ENCODE measurements around the gene SMAD7. TPM values are rescaled to one million over a fixed set of nuclear protein-coding genes. Genes with fewer than 3 reads are reported as not detected.

The SMAD7 gene
- total and polyA plus RNA-seq, 10 of the 15 experiments (the other 5 are each of a cell fraction or from before 2014, with no cell fraction given): 1.3 to 22.5 (median 8.0) TPM

DNA sequence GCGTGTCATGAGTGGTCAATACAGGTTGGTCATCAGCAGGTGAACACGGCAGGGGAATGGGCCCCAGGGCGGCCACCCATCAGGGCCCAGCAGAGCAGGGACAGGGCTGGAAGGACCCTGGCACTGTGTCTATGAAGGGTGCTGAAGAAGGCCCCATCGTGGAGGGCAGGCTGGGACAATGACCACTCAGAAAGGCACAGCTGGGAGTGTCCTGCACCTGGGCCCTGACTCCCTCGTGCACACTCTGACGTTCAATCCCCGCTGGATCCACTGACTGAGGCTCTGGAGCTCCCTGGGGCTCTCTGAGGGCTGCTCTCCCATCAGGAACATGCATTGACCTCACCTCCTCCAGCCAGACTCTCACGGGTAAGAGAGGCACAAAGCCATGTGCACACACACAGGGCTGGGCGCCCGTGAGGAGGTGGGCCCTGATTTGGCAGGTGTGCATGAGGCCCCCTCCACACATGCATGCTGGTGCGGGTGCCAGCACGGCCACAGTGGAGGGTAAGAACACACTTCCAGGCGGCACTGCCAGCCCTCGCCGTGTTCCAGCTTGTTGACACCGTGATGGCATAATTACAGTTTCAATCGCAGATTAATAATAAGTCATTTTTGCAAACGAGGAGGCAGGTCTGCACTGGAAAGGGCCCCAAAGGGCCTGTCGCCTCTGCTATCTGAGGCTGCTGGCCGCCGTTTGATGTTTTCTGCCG lies 58.5 kb downstream of the SMAD7 start:
- Histone ChIP-seq H3K9ac (ENCODE audit: control insufficient read depth, insufficient read depth, low read length) (no peak overlapping the region), H3K4me3 (no peak overlapping the region), H3K4me1 (ENCODE audit: control insufficient read depth, insufficient read depth, low read length) (peaks cover 10% of the 10 kb centered on the region), H3K79me2 (ENCODE audit: control insufficient read depth, insufficient read depth, low read length) (no peaks in the 10 kb centered on the region), H3K27ac (ENCODE audit: control insufficient read depth, insufficient read depth) (no peak overlapping the region), H3K27me3 (replicated peaks in 1 of 2; ENCODE audit: control insufficient read depth in 2 of 2, insufficient read depth in 2 of 2, low read length in 1 of 2) (no peaks in the 10 kb centered on the region), H3K36me3 (ENCODE audit: control insufficient read depth in 2 of 2, insufficient read depth in 2 of 2, low read length in 1 of 2) (no peaks in the 10 kb centered on the region), H2AFZ (ENCODE audit: control insufficient read depth, low read depth, low read length) (no peak overlapping the region), H3K4me2 (ENCODE audit: control insufficient read depth, insufficient read depth) (no peak overlapping the region), H4K20me1 (ENCODE audit: control insufficient read depth, insufficient read depth) (no peaks in the 10 kb centered on the region), H3K9me3 (replicated peaks; ENCODE audit: control insufficient read depth, insufficient read depth, low read length) (no peaks in the 10 kb centered on the region)
- in situ Hi-C loops (cut with MboI): no loop called here
- CTCF ChIA-PET: no interaction called here
- RAD21 ChIA-PET (ENCODE audit: unreplicated experiment): no interaction called here
- no TSS peak for BruUV-seq (replicated peaks)
- no peak for DNase-seq (ENCODE audit: low read depth, low spot score)
- WGBS (ENCODE audit: insufficient coverage, insufficient replicate concordance, low lambda C conversion rate, missing lambda C conversion rate): 64% methylated on average over 22 of the region's 22 CpGs
- intact Hi-C loops (cut with micrococcal nuclease; ENCODE audit: unreplicated experiment): no loop called here
- SMC1A ChIA-PET (ENCODE audit: uncharacterized antibody, unreplicated experiment): interaction anchor here (0.7 to 2.0 kb wide), 2 partner anchors 28 to 63 kb away, joined by 3 to 4 read pairs; no protein-coding TSS in a partner anchor
- no peak for FAIRE-seq
- TF ChIP-seq CEBPB (IDR thresholded peaks at IDR 0.05; ENCODE audit: borderline replicate concordance in 1 of 2, low read depth in 2 of 2, low read length in 2 of 2) (no peak), SMARCA5 (IDR thresholded peaks at IDR 0.05) (no peak), EED (IDR thresholded peaks at IDR 0.05; ENCODE audit: low read depth) (no peak), SREBF2 (IDR thresholded peaks at IDR 0.05; ENCODE audit: low read length) (no peak), ZBED1 (IDR thresholded peaks at IDR 0.05; ENCODE audit: borderline replicate concordance) (no peak), SIN3A (IDR thresholded peaks at IDR 0.05; ENCODE audit: low read depth, low read length) (no peak), PML (IDR thresholded peaks at IDR 0.05; ENCODE audit: low read length) (no peak), ZNF274 (IDR thresholded peaks at IDR 0.05; ENCODE audit: insufficient read depth, insufficient read length) (no peak)
- TF ChIP-seq, protein P1, sequence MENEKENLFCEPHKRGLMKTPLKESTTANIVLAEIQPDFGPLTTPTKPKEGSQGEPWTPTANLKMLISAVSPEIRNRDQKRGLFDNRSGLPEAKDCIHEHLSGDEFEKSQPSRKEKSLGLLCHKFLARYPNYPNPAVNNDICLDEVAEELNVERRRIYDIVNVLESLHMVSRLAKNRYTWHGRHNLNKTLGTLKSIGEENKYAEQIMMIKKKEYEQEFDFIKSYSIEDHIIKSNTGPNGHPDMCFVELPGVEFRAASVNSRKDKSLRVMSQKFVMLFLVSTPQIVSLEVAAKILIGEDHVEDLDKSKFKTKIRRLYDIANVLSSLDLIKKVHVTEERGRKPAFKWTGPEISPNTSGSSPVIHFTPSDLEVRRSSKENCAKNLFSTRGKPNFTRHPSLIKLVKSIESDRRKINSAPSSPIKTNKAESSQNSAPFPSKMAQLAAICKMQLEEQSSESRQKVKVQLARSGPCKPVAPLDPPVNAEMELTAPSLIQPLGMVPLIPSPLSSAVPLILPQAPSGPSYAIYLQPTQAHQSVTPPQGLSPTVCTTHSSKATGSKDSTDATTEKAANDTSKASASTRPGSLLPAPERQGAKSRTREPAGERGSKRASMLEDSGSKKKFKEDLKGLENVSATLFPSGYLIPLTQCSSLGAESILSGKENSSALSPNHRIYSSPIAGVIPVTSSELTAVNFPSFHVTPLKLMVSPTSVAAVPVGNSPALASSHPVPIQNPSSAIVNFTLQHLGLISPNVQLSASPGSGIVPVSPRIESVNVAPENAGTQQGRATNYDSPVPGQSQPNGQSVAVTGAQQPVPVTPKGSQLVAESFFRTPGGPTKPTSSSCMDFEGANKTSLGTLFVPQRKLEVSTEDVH (IDR thresholded peaks at IDR 0.05; ENCODE audit: low read depth, partially characterized antibody): no peak
- TF ChIP-seq, protein P2, sequence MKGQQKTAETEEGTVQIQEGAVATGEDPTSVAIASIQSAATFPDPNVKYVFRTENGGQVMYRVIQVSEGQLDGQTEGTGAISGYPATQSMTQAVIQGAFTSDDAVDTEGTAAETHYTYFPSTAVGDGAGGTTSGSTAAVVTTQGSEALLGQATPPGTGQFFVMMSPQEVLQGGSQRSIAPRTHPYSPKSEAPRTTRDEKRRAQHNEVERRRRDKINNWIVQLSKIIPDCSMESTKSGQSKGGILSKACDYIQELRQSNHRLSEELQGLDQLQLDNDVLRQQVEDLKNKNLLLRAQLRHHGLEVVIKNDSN (IDR thresholded peaks at IDR 0.05; ENCODE audit: borderline replicate concordance, extremely low read length, insufficient read depth, low read depth, low read length): no peak
- TF ChIP-seq, protein P3, sequence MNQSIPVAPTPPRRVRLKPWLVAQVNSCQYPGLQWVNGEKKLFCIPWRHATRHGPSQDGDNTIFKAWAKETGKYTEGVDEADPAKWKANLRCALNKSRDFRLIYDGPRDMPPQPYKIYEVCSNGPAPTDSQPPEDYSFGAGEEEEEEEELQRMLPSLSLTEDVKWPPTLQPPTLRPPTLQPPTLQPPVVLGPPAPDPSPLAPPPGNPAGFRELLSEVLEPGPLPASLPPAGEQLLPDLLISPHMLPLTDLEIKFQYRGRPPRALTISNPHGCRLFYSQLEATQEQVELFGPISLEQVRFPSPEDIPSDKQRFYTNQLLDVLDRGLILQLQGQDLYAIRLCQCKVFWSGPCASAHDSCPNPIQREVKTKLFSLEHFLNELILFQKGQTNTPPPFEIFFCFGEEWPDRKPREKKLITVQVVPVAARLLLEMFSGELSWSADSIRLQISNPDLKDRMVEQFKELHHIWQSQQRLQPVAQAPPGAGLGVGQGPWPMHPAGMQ (IDR thresholded peaks at IDR 0.05; ENCODE audit: borderline replicate concordance): no peak
- TF ChIP-seq, protein P4, sequence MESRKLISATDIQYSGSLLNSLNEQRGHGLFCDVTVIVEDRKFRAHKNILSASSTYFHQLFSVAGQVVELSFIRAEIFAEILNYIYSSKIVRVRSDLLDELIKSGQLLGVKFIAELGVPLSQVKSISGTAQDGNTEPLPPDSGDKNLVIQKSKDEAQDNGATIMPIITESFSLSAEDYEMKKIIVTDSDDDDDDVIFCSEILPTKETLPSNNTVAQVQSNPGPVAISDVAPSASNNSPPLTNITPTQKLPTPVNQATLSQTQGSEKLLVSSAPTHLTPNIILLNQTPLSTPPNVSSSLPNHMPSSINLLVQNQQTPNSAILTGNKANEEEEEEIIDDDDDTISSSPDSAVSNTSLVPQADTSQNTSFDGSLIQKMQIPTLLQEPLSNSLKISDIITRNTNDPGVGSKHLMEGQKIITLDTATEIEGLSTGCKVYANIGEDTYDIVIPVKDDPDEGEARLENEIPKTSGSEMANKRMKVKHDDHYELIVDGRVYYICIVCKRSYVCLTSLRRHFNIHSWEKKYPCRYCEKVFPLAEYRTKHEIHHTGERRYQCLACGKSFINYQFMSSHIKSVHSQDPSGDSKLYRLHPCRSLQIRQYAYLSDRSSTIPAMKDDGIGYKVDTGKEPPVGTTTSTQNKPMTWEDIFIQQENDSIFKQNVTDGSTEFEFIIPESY (IDR thresholded peaks at IDR 0.05): no peak
- TF ChIP-seq, protein P5, sequence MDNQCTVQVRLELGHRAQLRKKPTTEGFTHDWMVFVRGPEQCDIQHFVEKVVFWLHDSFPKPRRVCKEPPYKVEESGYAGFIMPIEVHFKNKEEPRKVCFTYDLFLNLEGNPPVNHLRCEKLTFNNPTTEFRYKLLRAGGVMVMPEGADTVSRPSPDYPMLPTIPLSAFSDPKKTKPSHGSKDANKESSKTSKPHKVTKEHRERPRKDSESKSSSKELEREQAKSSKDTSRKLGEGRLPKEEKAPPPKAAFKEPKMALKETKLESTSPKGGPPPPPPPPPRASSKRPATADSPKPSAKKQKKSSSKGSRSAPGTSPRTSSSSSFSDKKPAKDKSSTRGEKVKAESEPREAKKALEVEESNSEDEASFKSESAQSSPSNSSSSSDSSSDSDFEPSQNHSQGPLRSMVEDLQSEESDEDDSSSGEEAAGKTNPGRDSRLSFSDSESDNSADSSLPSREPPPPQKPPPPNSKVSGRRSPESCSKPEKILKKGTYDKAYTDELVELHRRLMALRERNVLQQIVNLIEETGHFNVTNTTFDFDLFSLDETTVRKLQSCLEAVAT (IDR thresholded peaks at IDR 0.05): no peak
- TF ChIP-seq, protein P6, sequence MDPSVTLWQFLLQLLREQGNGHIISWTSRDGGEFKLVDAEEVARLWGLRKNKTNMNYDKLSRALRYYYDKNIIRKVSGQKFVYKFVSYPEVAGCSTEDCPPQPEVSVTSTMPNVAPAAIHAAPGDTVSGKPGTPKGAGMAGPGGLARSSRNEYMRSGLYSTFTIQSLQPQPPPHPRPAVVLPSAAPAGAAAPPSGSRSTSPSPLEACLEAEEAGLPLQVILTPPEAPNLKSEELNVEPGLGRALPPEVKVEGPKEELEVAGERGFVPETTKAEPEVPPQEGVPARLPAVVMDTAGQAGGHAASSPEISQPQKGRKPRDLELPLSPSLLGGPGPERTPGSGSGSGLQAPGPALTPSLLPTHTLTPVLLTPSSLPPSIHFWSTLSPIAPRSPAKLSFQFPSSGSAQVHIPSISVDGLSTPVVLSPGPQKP (IDR thresholded peaks at IDR 0.05; ENCODE audit: low read depth, low read length): no peak
- POLR2A ChIA-PET: no interaction called here
- ATAC-seq: no peak
